Cerebellar nuclear complex (tissue), 1 donor: ENCODE data around the gene FBXL15.
A peak's percentile ranks its signal among the peaks of the same experiment; 100 is the strongest.

Source experiments
- DNase-seq, 2 experiments: peaks; one replicate each; lab custom pipeline; 2025; lab: John Stamatoyannopoulos, UW

Gene FBXL15

DNA sequence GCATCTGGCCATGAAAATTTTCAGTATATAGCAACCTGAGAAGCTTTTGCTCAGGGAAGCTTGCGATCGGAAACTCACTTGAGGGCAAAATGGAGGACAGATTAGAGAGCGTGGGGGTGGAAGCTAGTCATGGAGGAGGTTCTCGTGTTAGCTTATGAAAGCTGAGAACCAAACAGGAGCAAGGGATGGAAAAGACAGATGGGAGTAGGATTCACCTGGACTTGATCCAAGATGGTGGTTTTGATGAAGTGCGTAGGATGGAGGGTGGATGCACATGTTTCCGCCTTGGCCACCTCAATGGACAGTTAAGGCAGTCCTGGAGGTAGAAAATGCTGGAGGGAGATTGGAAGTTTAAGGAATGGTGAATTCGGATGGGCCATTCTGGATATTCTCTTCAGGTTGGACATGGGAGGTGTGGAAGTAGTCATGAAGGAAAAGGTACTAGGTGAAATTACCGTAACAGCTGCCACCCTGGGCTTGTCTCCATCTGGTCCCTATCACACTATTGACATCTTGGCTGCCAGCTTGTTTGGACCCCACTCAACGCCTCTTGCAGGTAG, 37.0 kb downstream of the FBXL15 start:
- DNase-seq: peak in 1 of 2 experiments; percentile 16

- no peak for DNase-seq
These were observed 38.0 kb downstream of the FBXL15 start for GRCh38 chr10:102458656-102459055.

GRCh38 chr10:102460836-102461186, 40.2 kb downstream of the FBXL15 start:
- DNase-seq: no peak

DNA sequence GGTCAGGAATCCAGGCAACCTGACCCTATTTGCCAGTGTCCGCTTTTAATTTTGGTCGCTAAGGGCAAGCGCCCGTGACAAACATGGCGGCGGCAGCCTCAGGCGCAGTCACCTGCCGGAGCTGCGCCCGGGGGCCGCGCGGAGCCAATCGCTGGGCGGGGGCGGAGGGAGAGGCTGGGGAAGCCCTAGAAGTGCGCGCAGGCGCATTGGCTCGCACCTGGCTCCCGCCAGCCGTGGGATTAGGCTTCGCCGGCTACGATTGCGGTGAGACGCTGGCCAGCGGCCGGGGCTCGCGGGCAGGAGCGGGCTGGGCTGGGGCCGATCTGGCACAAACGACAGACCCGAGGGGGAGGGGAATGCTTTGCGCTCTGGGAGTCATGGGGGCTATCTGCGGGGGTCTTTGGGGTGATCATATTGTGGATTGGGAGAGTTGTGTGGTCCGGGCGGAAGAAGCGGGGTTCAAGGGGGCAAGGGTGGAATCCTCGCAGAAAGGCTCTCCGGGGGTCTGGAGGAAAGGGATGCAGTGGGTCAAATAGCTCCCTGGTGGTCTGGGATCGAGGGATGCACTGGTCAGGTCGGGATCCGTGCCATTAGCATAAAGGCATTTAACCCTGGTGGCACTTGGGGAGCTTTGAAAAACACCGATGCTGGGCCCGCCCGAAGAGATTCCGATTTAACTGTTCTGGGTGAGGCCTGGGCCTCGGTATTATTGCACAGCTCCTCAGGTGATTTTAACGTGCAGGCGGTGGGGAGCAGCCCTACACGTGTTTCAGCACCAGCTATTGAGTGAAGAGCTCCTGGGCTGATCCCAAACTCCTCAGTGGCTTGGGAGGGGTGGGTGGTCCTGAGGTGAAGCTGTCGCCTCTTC, 40.8 kb downstream of the FBXL15 start:
- peak; percentile 43 to 85 for DNase-seq

DNA sequence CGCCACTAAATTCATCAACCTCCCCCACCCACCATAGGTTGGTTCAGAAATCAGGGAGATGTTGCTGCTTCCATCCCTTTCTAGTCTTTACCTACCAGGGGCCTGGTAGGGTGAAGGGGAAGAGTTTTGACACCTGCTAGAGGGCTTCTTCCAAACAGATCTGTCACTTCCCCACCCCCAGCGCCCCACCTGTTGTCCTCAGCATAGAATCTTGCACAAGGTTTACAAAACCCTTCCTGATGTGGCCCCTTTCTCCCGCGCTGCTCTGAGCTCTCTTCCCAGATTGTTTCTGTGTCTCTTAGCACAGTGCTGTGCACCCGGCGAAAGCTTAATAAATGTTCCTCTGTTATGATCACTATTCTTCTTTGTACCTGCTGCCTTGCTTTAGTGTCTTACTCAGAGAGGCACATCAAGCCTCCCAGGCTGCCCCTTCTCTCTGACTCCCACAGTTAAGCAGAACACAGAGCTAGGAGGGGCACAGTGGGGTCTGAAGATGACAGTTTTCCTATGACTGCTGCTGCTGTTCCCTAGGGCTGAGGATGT, 41.9 kb downstream of the FBXL15 start:
- no peak for DNase-seq

GRCh38 chr10:102463983-102464382, 43.3 kb downstream of the FBXL15 start:
- DNase-seq: no peak

- no peak for DNase-seq
These were observed 44.8 kb downstream of the FBXL15 start for GRCh38 chr10:102465466-102465865.

- no peak for DNase-seq
These were observed 46.7 kb downstream of the FBXL15 start for GRCh38 chr10:102467318-102467717.

GRCh38 chr10:102467971-102468438, 47.4 kb downstream of the FBXL15 start:
- DNase-seq: no peak

DNA sequence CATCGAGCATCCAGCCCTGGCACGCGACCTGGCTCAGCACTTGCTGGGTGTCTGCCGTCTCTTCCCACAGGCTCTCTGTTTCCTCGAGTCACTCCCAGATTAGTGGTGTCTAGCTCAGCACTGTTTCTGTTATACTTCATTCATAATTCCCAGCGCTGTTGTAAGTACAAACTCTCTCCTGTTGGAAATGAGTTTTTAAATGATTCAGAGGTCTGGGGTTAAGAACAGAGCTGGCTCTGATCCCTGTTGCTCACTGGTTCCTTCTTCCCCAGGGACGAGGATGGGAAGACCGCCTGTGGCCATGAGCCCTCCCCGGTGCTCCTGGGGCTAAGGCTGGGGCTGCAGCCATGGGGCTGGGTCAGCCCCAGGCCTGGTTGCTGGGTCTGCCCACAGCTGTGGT, 48.0 kb downstream of the FBXL15 start:
- DNase-seq: no peak

DNA sequence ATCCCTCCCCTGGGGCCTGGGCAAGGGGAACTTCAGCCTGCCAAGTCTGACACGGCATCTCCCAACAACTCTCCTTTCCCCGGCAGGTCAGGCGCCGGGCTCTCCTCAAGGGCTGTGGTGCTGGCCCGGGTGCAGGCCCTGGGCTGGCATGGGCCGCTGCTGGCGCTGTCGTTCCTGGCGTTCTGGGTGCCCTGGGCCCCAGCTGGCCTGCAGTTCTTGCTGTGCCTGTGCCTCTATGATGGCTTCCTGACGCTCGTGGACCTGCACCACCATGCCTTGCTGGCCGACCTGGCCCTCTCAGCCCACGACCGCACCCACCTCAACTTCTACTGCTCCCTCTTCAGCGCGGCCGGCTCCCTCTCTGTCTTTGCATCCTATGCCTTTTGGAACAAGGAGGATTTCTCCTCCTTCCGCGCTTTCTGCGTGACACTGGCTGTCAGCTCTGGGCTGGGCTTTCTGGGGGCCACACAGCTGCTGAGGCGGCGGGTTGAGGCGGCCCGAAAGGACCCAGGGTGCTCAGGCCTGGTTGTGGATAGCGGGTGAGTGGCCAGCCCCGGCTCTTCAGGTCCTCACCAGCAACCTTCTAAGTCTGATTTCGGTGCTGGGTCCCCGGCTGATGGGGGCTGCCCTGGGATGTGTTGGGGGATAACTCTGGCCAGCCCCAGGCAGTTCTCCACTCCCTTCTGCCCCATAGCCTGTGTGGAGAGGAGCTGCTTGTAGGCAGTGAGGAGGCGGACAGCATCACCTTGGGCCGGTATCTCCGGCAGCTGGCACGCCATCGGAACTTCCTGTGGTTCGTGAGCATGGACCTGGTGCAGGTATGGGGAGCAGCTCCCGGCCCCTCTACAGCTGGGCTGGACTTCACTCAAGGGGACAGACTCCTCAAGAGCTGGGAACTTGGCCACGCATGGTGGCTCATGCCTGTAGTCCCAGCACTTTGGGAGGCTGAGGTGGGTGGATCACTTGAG, 50.2 kb downstream of the FBXL15 start:
- no peak for DNase-seq
